ENCODE results near the gene FN1.
"Not testable (repeated sequence)": the region's sequence is repeated elsewhere in the genome, so short reads cannot be mapped to it uniquely, and the experiment has no call there.

FN1 gene

DNA sequence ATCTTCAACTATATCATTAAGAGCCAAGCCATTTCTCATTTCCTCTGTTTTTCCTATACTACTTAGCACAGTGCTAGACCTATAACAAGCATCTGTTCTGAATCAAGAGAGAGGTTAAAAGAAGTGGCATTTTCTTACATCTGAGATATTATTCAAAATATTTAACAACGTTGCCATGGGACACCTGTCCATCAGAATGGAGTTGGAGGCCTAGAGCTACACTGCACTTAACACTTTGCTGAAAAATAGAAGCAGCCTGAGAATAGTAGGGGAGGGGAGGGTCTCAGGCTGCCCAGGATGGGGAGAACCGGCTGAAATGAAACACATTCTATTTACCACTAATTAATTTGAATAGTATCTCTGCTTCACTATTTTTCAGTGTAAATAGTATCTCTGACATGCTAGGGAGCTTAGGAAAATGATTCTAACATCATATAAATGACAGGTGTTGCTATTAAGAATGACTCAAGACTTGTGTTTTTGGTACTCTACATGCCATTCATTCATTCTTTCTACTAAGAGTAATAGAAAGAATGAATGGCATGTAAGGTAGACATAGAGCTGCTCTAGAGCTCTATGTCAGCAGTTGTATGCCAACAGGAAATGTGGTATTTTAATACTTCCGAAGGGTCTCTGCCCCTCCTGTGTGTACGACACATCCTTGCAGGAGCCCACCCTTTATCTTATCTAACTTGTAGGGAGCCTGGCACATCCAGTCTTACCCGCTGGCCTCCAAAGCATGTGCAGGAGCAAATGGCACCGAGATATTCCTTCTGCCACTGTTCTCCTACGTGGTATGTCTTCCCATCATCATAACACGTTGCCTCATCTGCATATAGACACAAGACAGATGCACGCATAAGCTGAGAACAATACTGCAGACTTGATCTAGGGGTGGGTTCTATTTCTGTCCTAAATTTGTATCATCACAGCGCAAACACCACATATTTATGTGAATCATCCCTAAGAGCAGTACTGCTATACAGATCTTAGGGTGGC, 71.4 kb downstream of the FN1 start:
- DNase-seq (ENCODE audit: low spot score), result no peak

DNA sequence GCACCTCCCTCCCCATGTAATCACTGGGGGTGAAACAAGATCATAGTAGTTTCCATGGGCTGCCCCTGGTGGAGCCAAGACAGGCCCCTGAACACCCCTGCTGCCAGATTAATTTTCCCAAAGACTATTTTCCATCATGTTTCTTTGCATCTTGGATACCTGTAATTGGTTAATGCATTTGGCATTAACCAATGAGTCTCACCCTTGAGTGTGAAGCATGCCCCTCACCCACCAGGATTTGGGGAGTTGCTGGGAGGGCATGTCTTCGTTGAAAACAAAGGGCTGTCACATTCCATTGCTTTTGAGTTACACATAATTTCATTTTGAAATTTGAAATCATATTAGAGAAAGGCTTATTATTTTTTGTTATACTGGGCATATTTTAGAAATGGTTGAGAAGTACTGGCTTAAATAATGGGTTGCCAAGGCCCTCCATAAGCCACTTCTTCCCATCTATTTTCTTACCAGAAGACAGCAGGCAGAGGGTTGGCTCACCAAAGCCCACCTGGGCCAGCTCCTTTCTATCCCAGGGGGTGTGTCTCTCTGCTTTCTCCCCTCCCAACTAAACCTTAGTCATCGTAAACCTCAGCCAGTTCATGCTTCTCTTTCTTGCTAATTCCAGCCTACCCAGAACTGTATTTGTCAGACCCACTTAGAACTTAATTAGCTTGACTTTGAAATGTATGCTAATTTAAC, 72.3 kb downstream of the FN1 start:
- DNase-seq (ENCODE audit: low spot score), result no peak

DNA sequence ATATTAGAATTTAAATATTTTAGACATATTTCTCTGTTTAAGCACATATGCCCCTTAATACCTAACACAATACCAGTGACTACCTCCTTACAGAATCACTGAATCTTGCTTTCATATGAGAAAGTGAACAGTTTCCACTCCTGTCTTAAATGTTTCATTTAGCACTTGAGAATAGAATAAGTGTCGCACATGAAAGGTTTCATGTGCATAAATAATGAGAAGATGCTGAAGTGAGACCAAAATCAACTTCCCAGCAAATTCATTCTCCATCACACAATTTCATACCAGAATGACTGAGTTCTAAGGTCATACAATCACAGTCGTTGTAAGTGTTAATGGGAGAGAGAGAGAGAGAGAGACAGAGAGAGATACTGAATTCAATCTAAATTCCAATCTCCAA, 72.8 kb downstream of the FN1 start:
- no peak for DNase-seq (ENCODE audit: low spot score)

DNA sequence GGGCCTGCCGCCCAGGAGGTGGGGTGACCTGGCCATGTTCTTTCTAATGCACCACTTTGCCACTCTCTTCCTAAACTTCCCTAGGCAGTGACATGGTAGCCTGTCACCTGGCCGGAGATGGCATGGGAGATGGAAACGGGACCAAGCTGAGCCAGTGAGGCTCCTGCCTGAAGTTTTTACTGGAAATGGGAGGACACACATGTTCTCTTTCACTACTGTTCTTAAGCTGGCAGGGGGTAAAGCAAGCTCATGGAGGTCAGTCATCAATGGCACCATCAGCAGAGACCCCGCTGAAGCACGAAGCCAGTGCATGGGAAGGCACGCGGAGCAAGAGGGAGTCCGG, 73.3 kb downstream of the FN1 start:
- DNase-seq (ENCODE audit: low spot score), result no peak

DNA sequence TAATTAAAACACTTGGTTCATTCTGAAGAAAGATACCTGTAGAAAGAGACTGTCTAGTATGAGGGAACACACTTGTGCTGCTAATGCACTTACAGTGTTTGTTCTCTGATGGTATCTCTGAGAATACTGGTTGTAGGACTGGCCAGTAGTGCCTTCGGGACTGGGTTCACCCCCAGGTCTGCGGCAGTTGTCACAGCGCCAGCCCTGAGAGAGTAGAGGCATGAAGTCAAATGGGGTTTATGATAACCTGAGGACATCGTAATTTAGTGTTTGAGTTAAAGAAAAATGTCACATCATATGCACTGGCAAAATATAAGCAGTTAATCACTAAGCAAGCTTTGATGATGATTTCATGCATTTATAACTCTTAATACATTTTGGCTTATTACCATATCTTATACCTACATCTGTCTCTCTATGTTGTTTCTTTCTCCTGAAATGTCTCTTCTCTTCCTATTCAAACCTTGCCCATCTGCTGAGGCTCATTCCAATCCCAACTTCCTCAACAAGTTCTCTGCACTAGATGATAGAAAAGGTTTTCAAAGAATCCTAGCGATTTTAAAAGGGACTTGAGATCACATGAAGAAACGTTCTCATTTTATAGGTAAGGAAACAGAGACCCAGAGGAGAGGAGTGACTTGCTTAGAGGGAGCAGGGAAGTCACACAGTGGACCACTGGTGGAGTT, 73.8 kb downstream of the FN1 start:
- no peak for DNase-seq (ENCODE audit: low spot score)

DNA sequence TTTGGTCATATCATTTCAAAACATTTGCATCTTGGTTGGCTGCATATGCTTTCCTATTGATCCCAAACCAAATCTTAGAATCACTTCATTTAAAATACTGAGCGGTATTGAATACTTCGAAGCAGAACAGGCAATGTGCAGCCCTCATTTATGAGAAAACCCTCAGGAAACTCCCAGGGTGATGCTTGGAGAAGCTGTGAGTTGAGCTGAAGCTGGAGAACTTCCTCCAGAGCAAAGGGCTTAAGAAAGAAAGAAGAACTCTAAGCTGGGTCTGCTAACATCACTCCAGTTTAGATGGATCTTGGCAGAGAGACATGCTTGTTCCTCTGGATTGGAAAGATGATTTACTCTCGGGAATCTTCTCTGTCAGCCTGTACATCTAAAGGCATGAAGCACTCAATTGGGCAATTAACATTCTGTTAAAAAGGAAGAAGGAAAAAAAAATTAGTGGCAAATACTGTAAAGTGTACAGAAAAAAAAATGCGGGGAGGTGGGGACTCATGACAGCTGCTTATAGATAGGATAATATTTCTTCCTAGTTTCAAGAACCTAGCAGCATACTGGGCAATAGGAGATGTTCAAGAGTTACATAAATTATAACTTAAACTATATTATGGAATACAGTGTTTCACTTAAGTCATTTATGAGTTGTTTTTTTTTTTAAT, 74.5 kb downstream of the FN1 start:
- no peak for DNase-seq (ENCODE audit: low spot score)

DNA sequence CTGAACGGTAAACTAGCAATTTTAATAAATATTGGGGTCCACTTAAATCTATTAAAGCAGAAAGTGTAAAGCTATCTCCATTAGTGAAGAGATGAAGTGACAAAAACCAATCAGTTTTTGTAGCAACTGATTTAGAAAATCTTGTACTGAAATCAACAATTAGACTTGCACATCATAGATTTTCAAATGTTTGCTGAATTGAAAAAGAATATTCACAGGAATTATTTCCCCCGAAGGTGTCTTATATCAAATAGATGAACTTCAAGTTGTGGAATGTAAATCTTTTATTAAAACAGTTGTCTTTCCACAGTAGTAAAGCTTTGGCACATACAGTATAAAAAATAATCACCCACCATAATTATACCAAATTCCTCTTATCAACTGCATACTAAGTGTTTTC, 75.3 kb downstream of the FN1 start:
- no peak for DNase-seq (ENCODE audit: low spot score)

DNA sequence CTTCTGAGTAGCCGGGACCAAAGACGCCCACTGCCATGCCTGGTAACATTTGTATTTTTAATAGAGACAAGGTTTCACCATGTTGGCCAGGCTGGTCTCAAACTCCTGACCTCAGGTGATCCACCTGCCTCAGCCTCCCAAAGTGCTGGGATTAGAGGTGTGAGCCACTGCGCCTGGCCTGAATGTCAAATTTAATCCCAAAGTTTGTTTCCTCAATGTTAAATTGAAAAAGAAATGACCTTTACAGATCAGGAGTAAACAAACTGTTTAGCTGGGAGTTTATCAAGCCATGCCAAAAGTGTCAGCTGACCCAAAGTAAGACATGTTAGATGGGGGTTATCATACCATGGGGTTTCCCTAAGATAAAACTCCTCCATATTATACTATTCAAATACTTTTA, 75.8 kb downstream of the FN1 start:
- DNase-seq (ENCODE audit: low spot score), result not testable (repeated sequence)

DNA sequence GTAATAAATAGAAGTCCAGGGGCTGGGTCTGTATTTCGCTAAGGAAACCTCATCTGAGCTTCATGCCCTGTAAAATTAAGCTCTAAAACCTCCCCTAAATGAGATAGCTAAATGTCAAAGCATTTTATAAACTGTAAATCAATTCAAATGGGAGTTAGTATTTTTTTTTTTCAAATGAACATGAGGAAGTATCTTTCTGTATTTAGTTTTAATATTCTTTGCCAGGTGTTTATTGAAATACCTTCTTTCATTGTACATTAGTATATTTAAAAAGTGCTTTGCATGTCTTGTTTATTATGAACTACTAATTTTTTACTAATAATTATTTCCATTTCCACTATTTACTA, 76.3 kb downstream of the FN1 start:
- DNase-seq (ENCODE audit: low spot score), result no peak

DNA sequence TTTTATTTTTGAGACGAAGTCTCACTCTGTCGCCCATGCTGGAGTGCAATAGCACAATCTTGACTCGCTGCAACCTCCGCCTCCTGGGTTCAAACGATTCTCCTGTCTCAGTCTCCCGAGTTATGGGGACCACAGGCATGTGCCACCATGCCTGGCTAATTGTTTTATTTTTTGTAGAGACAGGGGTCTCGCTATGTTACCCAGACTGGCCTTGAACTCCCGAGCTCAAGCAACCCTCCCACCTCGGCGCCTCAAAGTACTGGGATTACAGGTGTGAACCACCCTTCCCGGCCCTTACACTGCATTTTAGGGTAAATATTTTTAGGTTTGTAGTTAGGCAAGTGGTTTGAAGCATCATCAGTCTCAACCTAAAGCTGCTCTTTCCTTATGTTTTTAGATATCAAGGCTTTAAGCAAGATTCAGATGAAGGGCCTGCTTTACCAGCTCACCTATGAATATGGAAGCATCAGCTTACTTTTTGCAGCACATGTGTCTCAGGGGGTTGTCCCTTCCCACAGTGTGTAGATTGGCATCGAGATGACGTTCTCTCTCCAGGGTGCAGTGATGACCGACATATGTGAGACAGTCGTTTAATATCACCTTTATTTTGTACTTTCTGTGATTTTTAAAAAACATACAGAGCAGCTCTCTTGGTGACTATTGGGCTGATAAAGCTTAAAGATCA, 76.8 kb downstream of the FN1 start:
- no peak for DNase-seq (ENCODE audit: low spot score)

DNA sequence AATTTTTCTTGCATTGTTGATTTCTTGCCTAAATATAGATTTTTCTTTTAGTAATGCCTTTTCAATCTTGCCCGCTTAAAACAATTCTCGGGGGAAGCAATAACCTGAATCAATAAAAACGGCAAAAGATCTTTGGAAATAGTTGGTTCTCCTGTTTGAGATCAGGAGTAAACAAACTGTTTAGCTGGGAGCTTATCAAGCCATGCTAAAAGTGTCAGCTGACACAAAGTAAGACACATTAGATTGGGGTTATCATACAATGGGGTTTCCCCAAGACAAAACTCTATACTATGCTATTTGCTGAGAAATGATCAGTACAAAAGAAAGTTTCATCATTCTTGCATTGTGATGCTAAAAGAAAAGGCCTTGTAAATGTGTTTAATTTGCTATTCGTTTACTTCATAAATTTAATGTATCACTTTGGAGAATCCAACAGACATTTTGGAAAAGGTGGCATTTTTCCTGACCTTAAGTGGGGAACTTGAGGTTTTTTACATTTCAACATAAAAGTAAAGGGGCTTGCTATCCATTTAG, 77.5 kb downstream of the FN1 start:
- no peak for DNase-seq (ENCODE audit: low spot score)

DNA sequence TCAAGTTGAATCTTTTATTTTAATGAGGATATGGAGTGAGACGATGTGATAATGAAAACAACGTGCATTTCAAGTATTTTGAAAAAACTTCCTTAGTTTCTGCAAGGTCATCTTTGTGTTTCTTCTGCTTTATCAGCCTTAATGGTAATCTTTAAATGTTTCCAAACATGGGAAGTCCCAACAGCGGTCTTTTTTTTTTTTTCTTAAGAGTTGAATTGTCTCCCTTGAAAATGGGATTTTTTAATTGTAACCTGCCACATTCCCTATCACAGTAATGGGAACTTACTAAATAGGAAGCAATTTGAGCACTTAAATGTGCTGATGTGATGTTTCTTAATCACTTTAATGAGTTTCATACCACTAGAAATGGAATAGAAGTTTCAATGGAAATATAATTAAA, 78.2 kb downstream of the FN1 start:
- no peak for DNase-seq (ENCODE audit: low spot score)

DNA sequence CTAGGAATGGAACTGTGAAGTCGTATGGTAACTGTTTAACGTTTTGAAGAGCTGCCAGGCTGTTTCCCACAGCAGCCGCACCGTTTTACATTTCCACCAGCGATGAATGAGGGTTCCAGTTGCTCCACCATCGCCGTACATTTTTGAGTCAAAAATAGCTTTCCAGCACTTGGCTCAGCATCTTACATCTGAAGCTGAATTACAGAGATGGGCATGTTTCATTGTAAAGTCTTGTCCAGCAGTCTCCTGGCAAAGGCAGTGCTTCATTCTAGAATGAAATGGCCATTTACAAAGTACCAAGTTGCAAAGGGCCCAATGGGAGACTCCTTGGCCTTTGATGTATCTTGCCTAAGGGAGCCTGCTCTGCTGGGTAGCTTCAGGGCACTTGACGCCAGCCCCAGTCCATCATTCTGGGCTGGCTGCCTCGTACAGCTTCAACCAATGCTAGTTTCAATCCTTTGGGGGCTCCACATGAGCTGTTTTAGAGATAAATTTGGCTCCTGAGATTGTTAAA, 78.9 kb downstream of the FN1 start:
- DNase-seq (ENCODE audit: low spot score), result no peak

DNA sequence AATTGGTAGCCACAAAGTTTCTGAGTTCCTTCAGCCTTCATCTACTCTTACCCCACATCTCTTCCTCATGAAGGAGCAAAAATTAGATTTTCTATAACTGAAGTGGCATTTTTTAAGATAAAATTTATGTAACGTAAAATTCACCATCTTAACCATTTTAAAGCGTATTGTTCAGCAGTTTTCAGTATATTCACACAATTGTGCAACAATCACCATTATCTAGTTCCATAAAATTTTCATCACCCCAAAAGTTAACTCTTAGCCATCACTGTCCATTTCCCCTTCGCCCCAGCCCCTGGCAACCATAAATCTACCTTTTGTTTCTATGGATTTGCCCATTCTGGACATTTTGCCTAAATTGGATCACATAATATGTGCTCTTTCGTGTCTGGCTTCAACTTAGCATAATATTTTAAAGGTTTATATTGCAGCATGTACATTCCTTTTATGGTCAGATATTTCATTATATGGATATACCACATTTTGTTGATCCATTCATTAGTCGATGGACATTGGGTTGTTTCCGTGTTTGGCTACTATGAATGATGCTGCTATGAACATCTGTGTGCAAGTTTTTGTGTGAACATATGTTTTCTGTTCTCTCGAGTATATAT, 79.4 kb downstream of the FN1 start:
- DNase-seq (ENCODE audit: low spot score), result no peak

DNA sequence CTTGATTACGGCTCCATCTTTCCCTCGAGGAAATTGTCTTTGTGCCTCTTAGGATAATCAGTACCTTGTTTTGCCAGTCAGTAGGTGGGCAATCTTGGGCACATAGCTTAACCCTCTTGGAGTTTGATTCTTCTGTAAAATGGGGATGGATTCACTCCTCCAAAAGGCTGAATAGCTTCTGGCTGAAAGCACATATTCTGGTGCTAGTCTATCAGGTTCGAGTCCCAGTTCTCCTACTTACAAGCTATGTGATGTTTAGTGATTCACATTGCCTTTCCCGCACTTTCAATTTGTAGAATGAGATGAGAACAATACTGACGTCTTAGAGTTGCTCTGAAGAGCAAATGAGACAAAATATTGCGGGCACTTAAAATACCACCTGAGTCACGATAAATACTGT, 80.1 kb downstream of the FN1 start:
- no peak for DNase-seq (ENCODE audit: low spot score)

DNA sequence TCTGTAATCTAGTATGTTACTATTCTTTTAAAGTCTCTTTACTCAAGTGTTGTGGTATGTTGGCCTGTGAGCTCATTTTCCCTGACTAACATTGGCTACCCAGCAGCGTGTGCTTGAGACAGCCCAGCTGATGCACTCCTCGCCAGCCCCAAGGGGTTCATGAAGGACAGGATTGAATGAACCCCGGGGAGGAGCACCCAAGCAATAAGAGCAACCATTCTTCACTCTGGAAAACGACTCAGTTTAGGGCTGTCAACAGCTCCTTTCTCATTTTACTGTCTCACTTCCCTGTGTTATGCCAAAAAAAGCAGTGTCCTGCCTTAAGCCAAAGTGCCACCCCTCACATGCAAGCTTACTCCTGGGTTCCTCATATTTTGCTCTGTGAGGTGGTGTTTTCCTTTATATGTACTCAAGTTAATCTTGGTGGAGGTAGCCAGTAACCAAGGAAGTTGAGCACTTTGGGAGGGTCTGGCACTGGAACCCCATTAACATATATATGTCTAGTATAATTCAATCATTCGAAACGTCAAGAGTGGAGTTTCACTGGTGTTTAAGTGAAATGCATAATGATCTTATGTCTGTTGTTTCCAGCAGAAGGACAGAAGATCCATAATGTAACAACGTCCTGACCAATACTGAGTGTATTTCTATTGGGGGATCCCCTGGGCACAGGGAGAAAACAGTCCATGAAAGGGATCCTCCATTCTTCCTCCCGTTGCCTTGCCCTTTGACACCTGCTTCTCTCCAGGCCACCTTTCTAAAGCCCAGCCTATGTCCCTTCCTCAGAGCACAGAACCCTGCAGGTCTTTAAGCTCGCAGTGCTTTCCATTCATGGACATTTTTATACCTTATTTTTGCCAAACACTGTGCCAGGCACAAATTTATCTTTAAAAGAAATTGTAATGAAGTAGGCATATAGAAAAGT, 80.8 kb downstream of the FN1 start:
- no peak for DNase-seq (ENCODE audit: low spot score)

DNA sequence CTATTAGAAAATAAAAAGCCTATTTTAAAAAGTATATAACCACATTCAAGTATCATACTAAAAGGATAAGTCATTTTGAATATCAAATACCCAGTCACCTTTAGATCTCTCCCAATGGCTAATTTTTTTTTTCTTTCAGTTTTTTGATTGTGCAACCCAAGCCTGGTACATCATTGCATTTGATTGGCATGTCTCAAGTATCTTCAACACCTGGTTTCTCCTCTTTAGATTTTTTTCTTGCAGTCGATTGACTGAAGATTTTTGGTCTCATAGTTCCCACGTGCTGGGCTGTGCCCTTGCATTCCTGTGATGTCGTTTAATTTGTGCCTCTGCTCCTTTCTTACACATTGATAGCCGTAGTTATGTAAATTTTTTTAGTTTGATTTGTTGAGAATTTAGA, 83.3 kb downstream of the FN1 start:
- no peak for DNase-seq (ENCODE audit: low spot score)

DNA sequence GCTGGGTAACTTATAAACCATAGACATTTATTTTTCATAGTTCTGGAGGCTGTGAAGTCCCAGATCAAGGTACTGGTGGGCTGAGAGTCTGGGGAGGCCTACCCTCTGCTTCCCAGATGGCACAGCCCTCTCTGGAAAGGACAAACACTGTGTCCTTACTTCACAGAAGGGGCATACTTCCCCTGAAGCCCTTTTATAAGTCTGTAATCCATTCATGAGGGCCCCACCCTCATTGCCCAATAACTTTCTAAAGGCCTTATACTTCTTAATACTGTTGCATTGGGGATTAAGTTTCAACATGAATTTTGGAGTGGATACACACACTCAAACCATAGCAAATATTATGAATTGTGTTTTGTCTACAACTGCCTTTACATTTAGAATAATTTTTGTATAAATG, 88.0 kb downstream of the FN1 start:
- DNase-seq (ENCODE audit: low spot score), result no peak

DNA sequence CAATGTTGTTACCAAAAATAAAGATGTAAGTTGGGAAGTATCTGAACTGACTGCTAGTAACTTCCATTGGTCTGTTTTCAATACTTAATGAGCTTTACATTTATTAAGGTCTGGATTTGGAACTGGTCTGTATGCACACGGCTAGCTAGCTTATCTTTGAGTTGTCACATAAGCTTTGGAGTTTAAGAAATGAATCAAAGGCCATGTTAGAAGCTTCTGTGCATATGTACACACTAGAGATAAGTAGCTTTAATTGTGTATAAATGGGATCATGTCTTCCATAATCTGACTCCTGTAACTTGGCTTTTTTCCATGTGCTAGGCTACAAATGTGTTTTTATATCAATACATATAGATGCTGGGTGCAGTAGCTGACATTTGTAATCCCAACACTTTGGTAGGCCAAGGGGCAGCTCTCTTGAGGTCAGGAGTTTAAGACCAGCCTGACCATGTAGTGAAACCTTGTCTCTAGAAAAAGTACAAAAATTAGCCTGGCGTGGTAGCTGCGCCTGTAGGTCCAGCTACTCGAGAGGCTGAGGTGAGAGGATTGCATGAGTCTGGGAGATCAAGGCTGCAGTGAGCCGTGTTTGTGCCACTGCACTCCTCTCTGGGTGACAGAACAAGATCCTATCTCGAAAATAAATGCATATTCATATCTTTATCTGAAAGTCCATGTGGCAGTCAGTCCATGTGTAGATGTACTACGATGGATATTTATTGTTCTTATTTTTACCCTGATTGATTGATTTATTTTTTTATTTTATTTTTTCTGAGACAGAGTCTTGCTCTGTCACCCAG, 96.8 kb downstream of the FN1 start:
- no peak for DNase-seq (ENCODE audit: low spot score)

Data from kidney capillary endothelial cell (primary cell).